GM21717 (cell line): ENCODE results near the gene PBX3.

Source experiments
- ATAC-seq: cut with Tn5 transposase; IDR thresholded peaks from one replicate; pipeline ENCODE4 v1.9.1; 2021; ENCODE audit warnings: mild to moderate bottlenecking, moderate library complexity; ENCODE audit not compliant: unreplicated experiment

The PBX3 gene

GRCh38 chr9:125932012-125932411, 184.8 kb downstream of the PBX3 start:
- no peak for ATAC-seq

GRCh38 chr9:125932746-125933455, 185.7 kb downstream of the PBX3 start:
- ATAC-seq = no peak

- no peak for ATAC-seq
These were observed 195.0 kb downstream of the PBX3 start for GRCh38 chr9:125942125-125942524.

- no peak for ATAC-seq
These were observed 196.7 kb downstream of the PBX3 start for GRCh38 chr9:125943831-125944230.

- ATAC-seq = no peak
These were observed 199.2 kb downstream of the PBX3 start for GRCh38 chr9:125946397-125946796.

- ATAC-seq = no peak
These were observed 201.9 kb downstream of the PBX3 start for GRCh38 chr9:125948887-125949596.

GRCh38 chr9:125949703-125950460, 202.7 kb downstream of the PBX3 start:
- no peak for ATAC-seq

- no peak for ATAC-seq
These were observed 203.8 kb downstream of the PBX3 start for GRCh38 chr9:125950880-125951471.

- ATAC-seq = no peak
These were observed 206.3 kb downstream of the PBX3 start for GRCh38 chr9:125953314-125954019.

- ATAC-seq = no peak
These were observed 208.9 kb downstream of the PBX3 start for GRCh38 chr9:125956102-125956501.

- ATAC-seq = no peak
These were observed 212.1 kb downstream of the PBX3 start for GRCh38 chr9:125959315-125959714.

- no peak for ATAC-seq
These were observed 212.9 kb downstream of the PBX3 start for GRCh38 chr9:125959951-125960619.

GRCh38 chr9:125960626-125961025, 213.5 kb downstream of the PBX3 start:
- ATAC-seq = no peak

- no peak for ATAC-seq
These were observed 213.9 kb downstream of the PBX3 start for GRCh38 chr9:125961072-125961471.

GRCh38 chr9:125963932-125964331, 216.8 kb downstream of the PBX3 start:
- ATAC-seq = no peak

- no peak for ATAC-seq
These were observed 217.6 kb downstream of the PBX3 start for GRCh38 chr9:125964702-125965225.

- no peak for ATAC-seq
These were observed 218.3 kb downstream of the PBX3 start for GRCh38 chr9:125965477-125965876.

- no peak for ATAC-seq
These were observed 219.3 kb downstream of the PBX3 start for GRCh38 chr9:125966466-125966865.

GRCh38 chr9:125966959-125967711, 220.0 kb downstream of the PBX3 start:
- no peak for ATAC-seq
